ENCODE data around the gene ARSD. TPM values are rescaled to one million over a fixed set of nuclear protein-coding genes. Genes with fewer than 3 reads are reported as not detected.
A peak's percentile ranks its signal among the peaks of the same experiment; 100 is the strongest.
"Not testable (repeated sequence)": the region's sequence is repeated elsewhere in the genome, so short reads cannot be mapped to it uniquely, and the experiment has no call there.

ARSD gene
- total and polyA plus RNA-seq, 4 donors: 1.9 to 23.3 (median 16.3) TPM

DNA sequence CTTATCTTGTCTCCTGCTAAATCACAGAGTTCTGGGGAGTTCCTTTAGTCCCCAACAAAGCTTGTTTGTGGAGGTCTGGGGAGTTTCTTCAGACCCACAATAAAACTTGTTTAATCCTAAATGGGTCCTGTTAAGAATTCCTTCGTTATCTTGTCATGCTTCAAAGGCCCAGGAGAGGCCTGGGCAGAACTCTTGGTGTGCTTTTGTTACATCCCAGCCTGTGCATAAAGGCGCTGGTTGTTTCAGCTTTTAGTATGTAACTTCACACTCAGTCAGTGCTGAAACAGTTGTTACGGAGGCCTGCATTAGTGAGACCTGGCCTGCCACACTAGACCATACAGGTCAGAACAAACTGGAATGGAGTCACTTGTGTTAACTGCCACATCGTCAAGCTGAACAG lies 2.9 kb downstream of the ARSD start:
- H3K36me3 ChIP-seq (ENCODE audit: control insufficient read depth in 1 of 2, insufficient read depth in 2 of 2, low read length in 1 of 2); H3K4me3 ChIP-seq (ENCODE audit: low read length in 2 of 2); H3K27ac ChIP-seq (ENCODE audit: low read depth in 1 of 2, low read length in 2 of 2); H3K27me3 ChIP-seq (ENCODE audit: control insufficient read depth in 1 of 2, insufficient read depth in 2 of 2, low read length in 1 of 2); DNase-seq; ATAC-seq (ENCODE audit: low FRiP score); intact Hi-C loops (cut with DNase I); H3K9me3 ChIP-seq (ENCODE audit: control insufficient read depth, low read length); H3K4me1 ChIP-seq (ENCODE audit: control insufficient read depth in 1 of 2, insufficient read depth in 2 of 2, low read length in 2 of 2): not testable (repeated sequence)
- WGBS, 2 donors: 85 to 86% methylated on average over 4 of the region's 4 CpGs

DNA sequence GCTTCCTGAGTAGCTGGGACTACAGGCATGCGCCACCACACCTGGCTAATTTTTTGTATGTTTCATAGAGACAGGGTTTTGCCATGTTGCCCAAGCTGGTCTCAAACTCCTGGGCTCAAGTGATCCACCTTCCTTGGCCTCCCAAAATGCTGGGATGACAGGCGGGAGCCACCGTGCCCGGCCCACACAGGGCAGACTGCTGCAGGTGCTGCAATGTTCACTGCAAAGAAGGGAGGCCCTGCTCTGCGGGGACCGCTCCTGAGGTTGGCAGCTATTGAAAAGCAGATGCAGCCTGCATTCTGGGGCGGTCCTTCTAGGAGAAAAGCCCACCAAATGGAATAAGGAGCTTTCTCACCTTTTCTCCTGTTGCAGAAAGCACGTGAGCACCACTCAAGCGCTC lies 5.0 kb downstream of the ARSD start:
- Histone ChIP-seq H3K27me3 (ENCODE audit: control insufficient read depth in 1 of 2, insufficient read depth in 2 of 2, low read length in 1 of 2) (no peaks in the 10 kb centered on the region), H3K27ac (ENCODE audit: low read depth in 1 of 2, low read length in 2 of 2) (no peak overlapping the region), H3K4me3 (ENCODE audit: low read length in 2 of 2) (no peak overlapping the region), H3K9me3 (ENCODE audit: control insufficient read depth, low read length) (no peaks in the 10 kb centered on the region), H3K4me1 (ENCODE audit: control insufficient read depth in 1 of 2, insufficient read depth in 2 of 2, low read length in 2 of 2) (no peaks in the 10 kb centered on the region), H3K36me3 (ENCODE audit: control insufficient read depth in 1 of 2, insufficient read depth in 2 of 2, low read length in 1 of 2) (peaks cover 0 to 5% of the 10 kb centered on the region in 2 donors)
- DNase-seq (peak in 1 of 2 donors; percentile 65), ATAC-seq (ENCODE audit: low FRiP score) (no peak)
- intact Hi-C loops (cut with DNase I): no loop called here
- 93 to 95% methylated on average over 9 of the region's 9 CpGs for WGBS, 2 donors

DNA sequence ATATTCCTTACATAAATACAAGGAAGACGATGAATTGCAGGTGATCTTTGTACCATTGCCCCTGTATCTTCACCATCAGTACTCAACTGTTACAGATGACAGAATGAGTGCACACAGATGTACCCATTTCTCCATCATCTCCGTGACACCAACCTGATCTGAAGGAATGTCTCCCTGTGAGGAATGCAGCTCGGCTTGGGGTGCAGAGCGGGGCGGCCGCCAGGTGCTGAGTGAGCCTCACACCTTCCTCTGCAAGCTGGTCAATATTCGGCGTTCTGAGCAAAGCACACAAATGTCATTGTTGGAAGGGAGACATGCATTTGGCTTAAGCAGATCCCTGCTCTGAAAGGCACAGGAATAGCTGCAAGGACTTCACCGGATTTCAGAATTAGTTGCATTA lies 7.4 kb downstream of the ARSD start:
- Histone ChIP-seq H3K4me1 (ENCODE audit: control insufficient read depth in 1 of 2, insufficient read depth in 2 of 2, low read length in 2 of 2) (no peaks in the 10 kb centered on the region), H3K27ac (ENCODE audit: low read depth in 1 of 2, low read length in 2 of 2) (no peak overlapping the region), H3K36me3 (ENCODE audit: control insufficient read depth in 1 of 2, insufficient read depth in 2 of 2, low read length in 1 of 2) (peaks cover 0 to 5% of the 10 kb centered on the region in 2 donors), H3K27me3 (ENCODE audit: control insufficient read depth in 1 of 2, insufficient read depth in 2 of 2, low read length in 1 of 2) (no peaks in the 10 kb centered on the region), H3K4me3 (ENCODE audit: low read length in 2 of 2) (no peak overlapping the region), H3K9me3 (ENCODE audit: control insufficient read depth, low read length) (no peaks in the 10 kb centered on the region)
- WGBS, 2 donors: 88% methylated on average over 9 of the region's 9 CpGs
- intact Hi-C loops (cut with DNase I): no loop called here
- no peak for ATAC-seq (ENCODE audit: low FRiP score)
- DNase-seq: no peak

DNA sequence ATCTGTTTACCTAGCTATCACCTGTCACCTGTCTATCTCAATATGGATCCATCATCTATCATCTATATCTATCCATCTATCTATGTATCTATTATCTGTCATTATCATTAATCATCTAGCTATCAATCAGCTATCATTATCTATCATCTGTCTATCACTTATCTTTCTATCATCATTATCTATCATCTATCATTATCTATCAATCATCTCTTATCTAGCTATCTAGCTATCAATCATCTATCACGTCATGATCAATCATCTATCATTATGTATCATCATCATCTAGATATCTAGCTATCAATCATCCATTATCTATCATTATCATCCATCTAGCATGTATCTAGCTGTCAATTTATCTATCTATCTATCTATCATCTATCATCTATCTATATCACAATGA lies 7.9 kb downstream of the ARSD start:
- WGBS, 2 donors: 78 to 88% methylated on average over 1 of the region's 1 CpG
- no peak for DNase-seq
- intact Hi-C loops (cut with DNase I): no loop called here
- no peak for ATAC-seq (ENCODE audit: low FRiP score)
- no peak overlapping the region for H3K27ac ChIP-seq (ENCODE audit: low read depth in 1 of 2, low read length in 2 of 2)
- H3K4me3 ChIP-seq (ENCODE audit: low read length in 2 of 2): no peak overlapping the region
- H3K36me3 ChIP-seq (ENCODE audit: control insufficient read depth in 1 of 2, insufficient read depth in 2 of 2, low read length in 1 of 2): peaks cover 0 to 5% of the 10 kb centered on the region in 2 donors
- no peaks in the 10 kb centered on the region for H3K4me1 ChIP-seq (ENCODE audit: control insufficient read depth in 1 of 2, insufficient read depth in 2 of 2, low read length in 2 of 2)
- H3K27me3 ChIP-seq (ENCODE audit: control insufficient read depth in 1 of 2, insufficient read depth in 2 of 2, low read length in 1 of 2): no peaks in the 10 kb centered on the region
- H3K9me3 ChIP-seq (ENCODE audit: control insufficient read depth, low read length): no peaks in the 10 kb centered on the region

DNA sequence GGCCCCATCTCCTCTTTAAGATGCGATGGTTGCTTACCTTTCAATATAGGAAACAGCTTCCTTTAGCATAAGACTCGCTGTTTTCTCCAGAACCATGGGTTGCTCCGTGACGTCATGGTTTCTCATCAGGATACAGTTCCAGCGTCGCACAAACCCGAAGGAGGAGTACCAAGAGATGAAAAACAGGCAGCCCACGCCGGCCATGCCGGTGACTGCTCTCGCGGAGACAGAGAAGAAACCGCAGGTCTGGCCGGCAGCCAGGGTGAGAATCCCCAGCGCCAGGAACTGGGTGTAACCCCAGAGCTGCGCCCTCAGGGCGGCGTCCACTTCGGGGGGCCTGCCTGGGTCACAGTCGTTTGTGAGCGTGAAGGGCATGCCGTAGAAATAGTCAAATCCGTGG lies 11.4 kb downstream of the ARSD start:
- no peak overlapping the region for H3K27ac ChIP-seq (ENCODE audit: low read depth in 1 of 2, low read length in 2 of 2)
- intact Hi-C loops (cut with DNase I): no loop called here

DNA sequence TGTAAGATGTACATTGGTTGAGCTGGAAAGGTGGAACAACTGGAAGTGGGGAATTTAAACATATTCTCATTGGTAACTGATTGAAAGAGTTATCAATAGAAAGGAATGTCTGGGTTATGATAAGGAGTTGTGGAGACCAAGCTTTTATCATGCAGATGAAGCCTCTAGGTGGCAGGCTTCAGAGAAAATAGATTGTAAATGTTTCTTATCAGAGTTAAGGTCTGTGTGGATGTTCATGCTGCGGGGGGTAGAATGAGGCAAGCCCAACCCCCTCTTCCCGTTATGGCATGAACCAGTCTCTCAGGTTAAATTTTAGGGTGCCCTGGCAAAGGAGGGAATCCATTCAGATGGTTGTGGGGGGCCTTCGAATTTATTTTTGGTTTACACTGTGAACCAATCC lies 16.0 kb downstream of the ARSD start:
- Histone ChIP-seq H3K9me3 (ENCODE audit: control insufficient read depth, low read length) (no peaks in the 10 kb centered on the region), H3K4me3 (ENCODE audit: low read length in 2 of 2) (no peak overlapping the region), H3K27me3 (ENCODE audit: control insufficient read depth in 1 of 2, insufficient read depth in 2 of 2, low read length in 1 of 2) (no peaks in the 10 kb centered on the region), H3K36me3 (ENCODE audit: control insufficient read depth in 1 of 2, insufficient read depth in 2 of 2, low read length in 1 of 2) (no peaks in the 10 kb centered on the region), H3K27ac (ENCODE audit: low read depth in 1 of 2, low read length in 2 of 2) (no peak overlapping the region), H3K4me1 (ENCODE audit: control insufficient read depth in 1 of 2, insufficient read depth in 2 of 2, low read length in 2 of 2) (no peaks in the 10 kb centered on the region)
- 60 to 65% methylated on average over 3 of the region's 3 CpGs for WGBS, 2 donors
- intact Hi-C loops (cut with DNase I): no loop called here
- peak in 1 of 2 donors; percentile 3 for DNase-seq
- no peak for ATAC-seq (ENCODE audit: low FRiP score)

More for the DNA sequence above, 11.4 kb downstream of the ARSD start:
- peaks cover 0 to 3% of the 10 kb centered on the region in 2 donors for H3K36me3 ChIP-seq (ENCODE audit: control insufficient read depth in 1 of 2, insufficient read depth in 2 of 2, low read length in 1 of 2)
- ATAC-seq (ENCODE audit: low FRiP score) (no peak), DNase-seq (peak in 1 of 2 donors; percentile 72)
- no peaks in the 10 kb centered on the region for H3K4me1 ChIP-seq (ENCODE audit: control insufficient read depth in 1 of 2, insufficient read depth in 2 of 2, low read length in 2 of 2)
- no peak overlapping the region for H3K4me3 ChIP-seq (ENCODE audit: low read length in 2 of 2)
- no peaks in the 10 kb centered on the region for H3K9me3 ChIP-seq (ENCODE audit: control insufficient read depth, low read length)
- H3K27me3 ChIP-seq (ENCODE audit: control insufficient read depth in 1 of 2, insufficient read depth in 2 of 2, low read length in 1 of 2): no peaks in the 10 kb centered on the region
- 97 to 98% methylated on average over 23 of the region's 23 CpGs for WGBS, 2 donors

DNA sequence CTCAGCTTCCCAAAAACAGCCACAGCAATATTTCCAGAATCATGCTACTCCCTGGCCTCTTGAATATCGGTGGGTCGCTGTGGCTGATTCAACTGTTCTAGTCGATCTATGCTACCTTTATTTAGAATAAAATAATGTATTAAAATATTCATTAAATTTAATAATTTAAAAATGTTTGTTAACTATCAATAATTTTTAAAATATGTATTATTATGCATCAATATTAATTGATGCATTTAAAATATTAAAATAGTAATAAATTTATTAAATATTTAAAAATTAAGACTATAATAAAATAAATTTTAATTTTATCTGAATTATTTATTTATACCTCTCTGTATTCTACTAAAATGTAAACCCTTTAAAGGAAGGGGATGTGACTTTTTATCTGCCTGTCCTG lies 19.0 kb downstream of the ARSD start:
- H3K36me3 ChIP-seq (ENCODE audit: control insufficient read depth in 1 of 2, insufficient read depth in 2 of 2, low read length in 1 of 2): peaks cover 0 to 2% of the 10 kb centered on the region in 2 donors
- no peak overlapping the region for H3K27ac ChIP-seq (ENCODE audit: low read depth in 1 of 2, low read length in 2 of 2)
- no peak for DNase-seq
- no peaks in the 10 kb centered on the region for H3K27me3 ChIP-seq (ENCODE audit: control insufficient read depth in 1 of 2, insufficient read depth in 2 of 2, low read length in 1 of 2)
- intact Hi-C loops (cut with DNase I): no loop called here
- no peak overlapping the region for H3K4me3 ChIP-seq (ENCODE audit: low read length in 2 of 2)
- no peaks in the 10 kb centered on the region for H3K9me3 ChIP-seq (ENCODE audit: control insufficient read depth, low read length)
- no peak for ATAC-seq (ENCODE audit: low FRiP score)
- no peaks in the 10 kb centered on the region for H3K4me1 ChIP-seq (ENCODE audit: control insufficient read depth in 1 of 2, insufficient read depth in 2 of 2, low read length in 2 of 2)
- WGBS, 2 donors: 96% methylated on average over 3 of the region's 3 CpGs

DNA sequence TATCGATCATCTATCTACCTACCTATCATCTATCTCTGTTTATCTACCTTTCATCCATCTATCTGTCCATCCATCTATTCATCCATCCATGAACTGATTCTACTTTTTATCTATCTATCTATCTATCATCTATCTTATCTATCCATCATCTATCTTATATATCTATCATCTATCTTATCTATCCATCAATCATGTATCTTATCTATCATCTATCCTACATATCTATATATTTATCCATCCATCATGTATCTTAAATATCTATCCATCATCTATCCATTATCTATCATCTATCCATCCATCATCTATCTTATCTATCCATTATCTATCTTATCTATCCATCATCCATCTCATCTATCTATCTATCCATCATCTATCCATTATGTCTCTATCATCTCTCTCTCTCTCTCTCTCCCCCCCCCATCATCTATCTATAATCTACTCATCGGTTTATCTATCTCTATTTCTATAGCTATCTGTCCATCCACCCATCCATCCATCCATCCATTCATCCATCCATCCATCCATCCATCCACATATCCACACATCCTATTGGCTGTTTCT lies 20.9 kb downstream of the ARSD start:
- H3K27ac ChIP-seq (ENCODE audit: low read depth in 1 of 2, low read length in 2 of 2): no peak overlapping the region
- no peaks in the 10 kb centered on the region for H3K4me1 ChIP-seq (ENCODE audit: control insufficient read depth in 1 of 2, insufficient read depth in 2 of 2, low read length in 2 of 2)
- no peaks in the 10 kb centered on the region for H3K27me3 ChIP-seq (ENCODE audit: control insufficient read depth in 1 of 2, insufficient read depth in 2 of 2, low read length in 1 of 2)
- no peak for ATAC-seq (ENCODE audit: low FRiP score)
- peaks cover 0 to 2% of the 10 kb centered on the region in 2 donors for H3K36me3 ChIP-seq (ENCODE audit: control insufficient read depth in 1 of 2, insufficient read depth in 2 of 2, low read length in 1 of 2)
- 97 to 100% methylated on average over 2 of the region's 2 CpGs for WGBS, 2 donors
- no peak for DNase-seq
- H3K9me3 ChIP-seq (ENCODE audit: control insufficient read depth, low read length): peaks cover 3% of the 10 kb centered on the region
- no peak overlapping the region for H3K4me3 ChIP-seq (ENCODE audit: low read length in 2 of 2)
- intact Hi-C loops (cut with DNase I): no loop called here

DNA sequence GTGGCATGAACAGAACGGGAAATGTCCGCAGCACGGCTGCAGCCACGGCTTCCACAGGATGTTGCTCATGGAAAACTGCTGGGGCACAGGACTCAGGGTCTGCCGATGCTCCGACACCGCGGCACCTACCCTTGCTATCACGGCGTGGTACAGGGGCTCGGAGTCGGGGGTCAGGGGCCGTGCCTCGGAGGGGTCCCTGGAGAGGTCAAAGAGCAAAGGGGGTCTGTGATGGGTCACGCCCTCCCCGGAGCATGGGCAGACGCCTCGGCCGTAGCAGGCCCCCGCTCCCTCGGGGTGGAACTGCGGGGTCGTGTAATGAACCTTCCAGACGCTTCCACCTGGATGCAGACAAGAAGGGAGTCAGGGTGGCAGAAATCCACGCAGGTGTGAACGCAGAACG lies 21.8 kb downstream of the ARSD start:
- H3K36me3 ChIP-seq (ENCODE audit: control insufficient read depth in 1 of 2, insufficient read depth in 2 of 2, low read length in 1 of 2): peaks cover 0 to 2% of the 10 kb centered on the region in 2 donors
- DNase-seq (peak in 1 of 2 donors; percentile 58), ATAC-seq (ENCODE audit: low FRiP score) (peak; percentile 22)
- H3K27me3 ChIP-seq (ENCODE audit: control insufficient read depth in 1 of 2, insufficient read depth in 2 of 2, low read length in 1 of 2): no peaks in the 10 kb centered on the region
- no peak overlapping the region for H3K4me3 ChIP-seq (ENCODE audit: low read length in 2 of 2)
- WGBS, 2 donors: 92 to 93% methylated on average over 27 of the region's 27 CpGs
- peaks cover 3% of the 10 kb centered on the region for H3K9me3 ChIP-seq (ENCODE audit: control insufficient read depth, low read length)
- intact Hi-C loops (cut with DNase I): no loop called here
- no peaks in the 10 kb centered on the region for H3K4me1 ChIP-seq (ENCODE audit: control insufficient read depth in 1 of 2, insufficient read depth in 2 of 2, low read length in 2 of 2)
- H3K27ac ChIP-seq (ENCODE audit: low read depth in 1 of 2, low read length in 2 of 2): no peak overlapping the region
